SK-N-MC (cell line): Measurements from ENCODE around the gene MACROD2.
"Not testable (repeated sequence)": the region's sequence is repeated elsewhere in the genome, so short reads cannot be mapped to it uniquely, and the experiment has no call there.

ENCODE experiments used
- EZH2 ChIP-seq: fragments of 200-600 bp; sonication (generic); IDR thresholded peaks from one replicate; pipeline ENCODE4 v1.6.1; 2017; ENCODE audit warnings: antibody characterized with exemption
- FOXP2 ChIP-seq: optimal IDR thresholded peaks from 2 replicates; pipeline ENCODE3; 2011; ENCODE audit warnings: mild to moderate bottlenecking, moderate library complexity; ENCODE audit not compliant: insufficient read depth; ENCODE audit errors: extremely low read length, control extremely low read depth
- POLR2AphosphoS5 ChIP-seq: IDR thresholded peaks from 2 replicates; pipeline ENCODE4 v1.6.1; 2012; ENCODE audit warnings: mild to moderate bottlenecking, low read depth, low read length, borderline replicate concordance

DNA sequence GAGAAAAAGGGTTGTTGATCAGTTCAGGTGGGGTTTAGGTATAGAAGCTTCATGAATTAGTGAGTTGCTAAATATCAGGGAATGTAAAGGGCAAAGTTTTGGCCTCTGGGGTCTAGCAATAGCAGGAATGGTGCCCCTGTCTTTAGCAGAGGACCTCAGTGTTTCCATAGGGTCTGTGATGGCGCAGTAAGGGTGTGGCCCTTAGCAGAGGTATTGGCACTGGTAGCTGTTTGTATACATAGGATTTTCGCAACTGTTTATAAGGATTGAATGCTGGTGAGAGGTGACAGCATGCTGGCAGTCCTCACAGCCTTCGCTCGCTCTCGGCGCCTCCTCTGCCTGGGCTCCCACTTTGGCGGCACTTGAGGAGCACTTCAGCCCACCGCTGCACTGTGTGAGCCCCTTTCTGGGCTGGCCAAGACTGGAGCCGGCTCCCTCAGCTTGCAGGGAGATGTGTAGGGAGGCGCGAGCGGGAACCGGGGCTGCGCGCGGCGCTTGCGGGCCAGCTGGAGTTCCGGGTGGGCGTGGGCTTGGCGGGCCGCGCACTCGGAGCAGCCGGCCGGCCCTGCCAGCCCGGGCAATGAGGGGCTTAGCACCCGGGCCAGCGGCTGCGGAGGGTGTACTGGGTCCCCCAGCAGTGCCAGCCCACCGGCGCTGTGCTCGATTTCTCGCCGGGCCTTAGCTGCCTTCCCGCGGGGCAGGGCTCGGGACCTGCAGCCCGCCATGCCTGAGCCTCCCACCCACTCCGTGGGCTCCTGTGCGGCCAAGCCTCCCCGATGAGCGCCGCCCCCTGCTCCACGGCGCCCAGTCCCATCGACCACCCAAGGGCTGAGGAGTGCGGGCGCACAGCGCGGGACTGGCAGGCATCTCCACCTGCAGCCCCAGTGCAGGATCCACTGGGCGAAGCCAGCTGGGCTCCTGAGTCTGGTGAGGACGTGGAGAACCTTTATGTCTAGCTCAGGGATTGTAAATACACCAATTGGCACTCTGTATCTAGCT is 231.0 kb downstream of the MACROD2 start:
- not testable (repeated sequence) for TF ChIP-seq EZH2, POLR2AphosphoS5, FOXP2
